Effector memory CD8-positive, alpha-beta T cell (primary cell): ENCODE data around the gene PTPRM.

ENCODE experiments used
- ATAC-seq: fragments of 150-1000 bp; cut with Tn5 transposase; replicated peaks from 2 replicates; pipeline ENCODE4 v1.10.0; 2021; ENCODE audit warnings: mild to moderate bottlenecking, moderate library complexity
- DNase-seq, 3 experiments: peaks; one replicate each; pipeline ENCODE4 v3.0.0; 2021
- H3K27ac Mint-ChIP-seq, 2 donors: one replicate each; pipeline ENCODE4 v1.8.0; 2022; ENCODE audit warnings: mild to moderate bottlenecking in 2 of 2, mixed read lengths in 2 of 2, moderate library complexity in 2 of 2
- H3K27me3 Mint-ChIP-seq, 2 donors: one replicate each; pipeline ENCODE4 v1.8.0; 2022; ENCODE audit warnings: mixed read lengths in 2 of 2
- H3K36me3 Mint-ChIP-seq: one replicate; pipeline ENCODE4 v1.8.0; 2022; ENCODE audit warnings: mild to moderate bottlenecking, moderate library complexity, mixed read lengths; ENCODE audit not compliant: insufficient read depth
- H3K4me1 Mint-ChIP-seq, 2 donors: one replicate each; pipeline ENCODE4 v1.8.0; 2022; ENCODE audit warnings: low read depth in 2 of 2, mixed read lengths in 2 of 2
- H3K4me3 Mint-ChIP-seq, 2 donors: one replicate each; pipeline ENCODE4 v1.8.0; 2022; ENCODE audit warnings: mild to moderate bottlenecking in 2 of 2, mixed read lengths in 2 of 2, moderate library complexity in 2 of 2
- H3K9me3 Mint-ChIP-seq, 2 donors: one replicate each; pipeline ENCODE4 v1.8.0; 2022; ENCODE audit warnings: mixed read lengths in 2 of 2

The PTPRM gene

DNA sequence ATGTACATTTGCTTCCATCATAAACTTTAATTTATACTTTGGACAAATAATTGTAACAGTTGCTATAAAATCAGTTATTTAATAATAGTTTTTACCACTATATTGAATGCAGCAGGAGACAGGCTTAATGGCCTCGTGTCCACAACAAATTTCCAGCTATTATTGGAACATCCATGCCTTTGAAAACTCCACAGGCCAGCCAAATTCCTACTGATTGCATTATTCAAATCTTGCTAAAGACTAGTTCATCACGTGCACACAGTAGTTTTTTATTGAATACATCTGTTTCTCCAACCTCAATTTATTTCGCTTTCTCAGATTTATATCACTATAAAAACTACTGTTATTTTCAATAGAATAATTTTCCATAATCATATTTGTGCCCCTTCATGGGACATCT lies 18.4 kb upstream of the PTPRM start:
- H3K9me3 Mint-ChIP-seq: no peaks in the 10 kb centered on the region
- no peak for DNase-seq

GRCh38 chr18:7557973-7558372 lies 9.1 kb upstream of the PTPRM start:
- DNase-seq (no peak), ATAC-seq (no peak)
- Mint-ChIP-seq H3K4me1 (no peaks in the 10 kb centered on the region), H3K4me3 (no peak overlapping the region), H3K27me3 (peaks cover 0 to 10% of the 10 kb centered on the region in 2 donors), H3K9me3 (no peaks in the 10 kb centered on the region), H3K27ac (no peak overlapping the region), H3K36me3 (no peaks in the 10 kb centered on the region)

More for the DNA sequence above, 18.4 kb upstream of the PTPRM start:
- Mint-ChIP-seq H3K27me3 (no peaks in the 10 kb centered on the region), H3K4me1 (no peaks in the 10 kb centered on the region), H3K27ac (no peak overlapping the region), H3K36me3 (peaks cover 3% of the 10 kb centered on the region), H3K4me3 (no peak overlapping the region)
- no peak for ATAC-seq

DNA sequence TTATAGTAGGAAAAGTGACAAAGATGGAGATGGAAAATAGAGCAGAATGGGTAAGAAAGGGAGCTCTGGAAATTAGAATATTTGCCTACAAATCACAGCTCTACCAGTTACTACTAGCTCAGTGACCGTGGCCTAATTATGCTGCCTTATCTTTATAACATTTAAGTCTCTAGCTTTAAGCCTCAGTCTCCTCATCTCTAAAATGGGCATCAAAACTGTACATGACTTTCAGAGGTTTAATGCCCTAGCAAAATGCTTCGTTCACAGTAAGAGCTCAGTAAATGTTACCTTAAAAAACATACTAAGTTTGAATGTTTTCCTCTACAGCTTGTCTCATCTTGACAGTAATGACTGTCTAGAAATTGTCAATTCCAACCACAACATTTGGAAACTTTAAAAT lies 8.3 kb upstream of the PTPRM start:
- Mint-ChIP-seq H3K4me1 (no peaks in the 10 kb centered on the region), H3K36me3 (no peaks in the 10 kb centered on the region), H3K4me3 (no peak overlapping the region)

GRCh38 chr18:7559709-7560319 lies 7.3 kb upstream of the PTPRM start:
- ATAC-seq: no peak
- Mint-ChIP-seq H3K4me3 (no peak overlapping the region), H3K9me3 (no peaks in the 10 kb centered on the region), H3K27ac (no peak overlapping the region), H3K4me1 (no peaks in the 10 kb centered on the region), H3K36me3 (no peaks in the 10 kb centered on the region), H3K27me3 (peaks cover 0 to 12% of the 10 kb centered on the region in 2 donors)
- no peak for DNase-seq

More for the DNA sequence above, 8.3 kb upstream of the PTPRM start:
- Mint-ChIP-seq H3K27me3 (peaks cover 0 to 10% of the 10 kb centered on the region in 2 donors), H3K9me3 (no peaks in the 10 kb centered on the region), H3K27ac (no peak overlapping the region)
- no peak for ATAC-seq
- DNase-seq: no peak

GRCh38 chr18:7561909-7562460 lies 5.1 kb upstream of the PTPRM start:
- H3K4me1 Mint-ChIP-seq: no peaks in the 10 kb centered on the region
- H3K27me3 Mint-ChIP-seq: peaks cover 0 to 29% of the 10 kb centered on the region in 2 donors
- ATAC-seq (no peak), DNase-seq (no peak)
- H3K36me3 Mint-ChIP-seq: no peaks in the 10 kb centered on the region
- H3K9me3 Mint-ChIP-seq: no peaks in the 10 kb centered on the region
- no peak overlapping the region for H3K27ac Mint-ChIP-seq
- H3K4me3 Mint-ChIP-seq: no peak overlapping the region

GRCh38 chr18:7562491-7562890 lies 4.6 kb upstream of the PTPRM start:
- Mint-ChIP-seq H3K27ac (no peak overlapping the region), H3K4me3 (no peak overlapping the region), H3K27me3 (peaks cover 0 to 29% of the 10 kb centered on the region in 2 donors), H3K4me1 (no peaks in the 10 kb centered on the region), H3K36me3 (no peaks in the 10 kb centered on the region), H3K9me3 (no peaks in the 10 kb centered on the region)
- ATAC-seq (no peak), DNase-seq (no peak)

DNA sequence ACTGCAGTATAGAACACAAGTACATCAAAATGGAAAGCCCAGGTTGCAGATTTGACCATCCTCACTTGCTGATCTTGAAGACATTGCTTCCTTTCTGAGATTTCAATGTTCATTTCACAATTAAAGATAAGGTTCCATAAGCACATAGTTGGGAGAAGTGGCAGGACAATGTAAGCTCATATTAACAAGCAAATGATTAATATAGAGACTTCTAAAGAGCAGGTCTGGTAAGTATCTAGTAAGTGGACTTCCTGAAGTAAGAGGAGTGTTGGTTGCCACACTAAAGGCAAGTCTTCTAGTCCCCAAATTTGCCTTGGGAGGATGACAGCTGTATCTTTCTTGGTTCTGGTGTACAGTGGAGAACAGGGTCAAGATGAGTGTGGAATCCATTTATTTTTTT lies 1.4 kb upstream of the PTPRM start:
- peaks cover 16 to 48% of the 10 kb centered on the region in 2 donors for H3K27me3 Mint-ChIP-seq
- DNase-seq: no peak
- H3K27ac Mint-ChIP-seq: no peak overlapping the region
- H3K9me3 Mint-ChIP-seq: no peaks in the 10 kb centered on the region
- H3K4me3 Mint-ChIP-seq: peak overlapping the region in 1 of 2 donors; percentile 13
- peaks cover 5% of the 10 kb centered on the region for H3K36me3 Mint-ChIP-seq
- no peaks in the 10 kb centered on the region for H3K4me1 Mint-ChIP-seq
- ATAC-seq: no peak

- H3K27me3 Mint-ChIP-seq: peaks cover 16 to 49% of the 10 kb centered on the region in 2 donors
- H3K27ac Mint-ChIP-seq: no peak overlapping the region
- ATAC-seq: no peak
- H3K9me3 Mint-ChIP-seq: no peaks in the 10 kb centered on the region
- peaks cover 5% of the 10 kb centered on the region for H3K36me3 Mint-ChIP-seq
- no peak for DNase-seq
- no peaks in the 10 kb centered on the region for H3K4me1 Mint-ChIP-seq
- H3K4me3 Mint-ChIP-seq: peak overlapping the region; percentile 13 to 40
Observed at GRCh38 chr18:7566244-7566566, 911 bp upstream of the PTPRM start.

- peaks cover 0 to 2% of the 10 kb centered on the region in 2 donors for H3K9me3 Mint-ChIP-seq
- H3K27ac Mint-ChIP-seq: no peak overlapping the region
- no peak overlapping the region for H3K4me3 Mint-ChIP-seq
- H3K4me1 Mint-ChIP-seq: peaks cover 0 to under 1% of the 10 kb centered on the region in 2 donors
- H3K27me3 Mint-ChIP-seq: peaks cover 16 to 38% of the 10 kb centered on the region in 2 donors
- DNase-seq: peak in 1 of 3 experiments; percentile 1
- peak; percentile 31 for ATAC-seq
- H3K36me3 Mint-ChIP-seq: peaks cover 5% of the 10 kb centered on the region
Observed at GRCh38 chr18:7567474-7568425, 634 bp downstream of the PTPRM start.

DNA sequence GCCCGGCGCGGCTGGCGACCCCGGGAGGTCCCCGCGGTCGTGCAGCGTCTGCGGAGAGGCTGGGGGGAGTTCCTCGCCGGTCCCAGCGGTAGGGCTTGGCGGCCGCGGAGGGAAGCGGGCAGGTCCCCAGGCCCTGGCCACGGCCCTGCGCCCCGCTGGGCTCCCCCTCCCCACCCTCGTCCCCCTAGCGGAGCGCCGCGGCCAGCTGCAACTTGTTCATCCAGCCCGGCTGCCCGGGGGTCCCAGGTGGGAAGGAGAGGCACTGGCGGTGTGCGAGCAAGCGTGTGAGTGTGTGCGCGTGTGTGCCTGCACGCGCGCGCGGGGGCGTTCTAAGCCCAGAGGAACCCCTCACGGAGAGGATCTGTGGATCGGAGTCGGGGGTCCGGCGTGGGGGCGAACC lies 1.3 kb downstream of the PTPRM start:
- ATAC-seq: no peak
- H3K4me3 Mint-ChIP-seq: peak overlapping the region; percentile 48 to 56
- H3K36me3 Mint-ChIP-seq: peaks cover 5% of the 10 kb centered on the region
- H3K27ac Mint-ChIP-seq: no peak overlapping the region
- H3K4me1 Mint-ChIP-seq: peaks cover 0 to 6% of the 10 kb centered on the region in 2 donors
- no peak for DNase-seq
- H3K27me3 Mint-ChIP-seq: peaks cover 16 to 38% of the 10 kb centered on the region in 2 donors
- H3K9me3 Mint-ChIP-seq: peaks cover 0 to 8% of the 10 kb centered on the region in 2 donors

DNA sequence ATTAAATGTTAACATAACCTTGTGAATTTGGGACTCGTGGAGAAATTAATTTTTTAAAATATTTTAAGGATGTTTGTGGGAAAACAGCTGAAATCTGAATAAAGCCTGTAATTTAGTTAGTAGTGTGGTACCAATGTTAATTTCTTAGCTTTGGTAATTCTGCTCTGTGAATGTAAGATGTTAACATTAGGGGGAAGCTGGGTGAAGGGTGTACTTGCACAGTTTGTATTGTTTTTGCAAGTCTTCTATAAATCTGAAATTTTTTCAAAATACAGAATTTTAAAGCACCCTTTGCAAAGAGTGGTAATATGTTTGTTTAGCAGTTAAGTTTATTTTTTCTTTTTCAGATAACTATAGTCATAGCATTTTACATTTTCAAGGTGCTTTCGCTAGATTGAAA lies 4.5 kb downstream of the PTPRM start:
- H3K9me3 Mint-ChIP-seq: peaks cover 0 to 8% of the 10 kb centered on the region in 2 donors
- DNase-seq: no peak
- H3K4me1 Mint-ChIP-seq: peaks cover 0 to 6% of the 10 kb centered on the region in 2 donors
- no peak overlapping the region for H3K4me3 Mint-ChIP-seq
- H3K36me3 Mint-ChIP-seq: peaks cover 5% of the 10 kb centered on the region
- no peak for ATAC-seq
- H3K27me3 Mint-ChIP-seq: peaks cover 16 to 20% of the 10 kb centered on the region in 2 donors
- H3K27ac Mint-ChIP-seq: no peak overlapping the region

GRCh38 chr18:7572822-7573221 lies 5.7 kb downstream of the PTPRM start:
- Mint-ChIP-seq H3K36me3 (peaks cover 5% of the 10 kb centered on the region), H3K4me3 (peak overlapping the region; percentile 9 to 22), H3K9me3 (peaks cover 0 to 8% of the 10 kb centered on the region in 2 donors), H3K4me1 (peaks cover 0 to 6% of the 10 kb centered on the region in 2 donors), H3K27me3 (peaks cover 16 to 20% of the 10 kb centered on the region in 2 donors), H3K27ac (peak overlapping the region in 1 of 2 donors; percentile 18)
- DNase-seq (no peak), ATAC-seq (no peak)

DNA sequence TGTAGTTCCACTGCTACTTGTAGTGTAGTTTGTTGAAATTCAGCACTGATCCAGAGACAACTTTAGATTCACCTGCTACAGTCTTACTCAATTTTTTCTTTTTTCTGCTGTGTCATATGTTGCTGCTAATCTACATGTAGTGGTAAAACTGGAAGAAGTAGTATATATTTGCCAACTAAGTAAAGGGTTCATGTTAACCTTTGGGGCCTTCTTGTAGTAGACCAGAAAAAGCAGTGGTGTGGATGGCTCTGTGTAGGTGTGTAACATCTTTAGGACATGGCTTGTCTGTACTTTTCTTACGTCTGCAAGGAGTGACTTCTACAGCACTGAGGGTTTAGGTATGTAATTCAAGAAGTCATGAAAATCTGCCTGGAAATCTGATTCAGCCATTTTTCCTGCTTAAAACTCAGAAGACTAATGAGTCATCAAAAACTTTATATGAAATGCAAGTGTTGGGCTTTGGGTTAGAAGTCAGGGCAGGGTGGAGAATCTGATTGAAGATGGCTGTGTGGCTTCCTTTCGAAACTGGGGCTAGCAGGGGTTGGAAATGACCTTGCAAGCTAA lies 8.4 kb downstream of the PTPRM start:
- Mint-ChIP-seq H3K4me3 (no peak overlapping the region), H3K27ac (no peak overlapping the region), H3K27me3 (peaks cover 0 to 2% of the 10 kb centered on the region in 2 donors), H3K9me3 (peaks cover 0 to 8% of the 10 kb centered on the region in 2 donors), H3K36me3 (no peaks in the 10 kb centered on the region), H3K4me1 (peaks cover 0 to 6% of the 10 kb centered on the region in 2 donors)
- no peak for ATAC-seq
- no peak for DNase-seq
